Measurements from ENCODE around the gene ADGRL2.
"Not testable (repeated sequence)": the region's sequence is repeated elsewhere in the genome, so short reads cannot be mapped to it uniquely, and the experiment has no call there.

DNA sequence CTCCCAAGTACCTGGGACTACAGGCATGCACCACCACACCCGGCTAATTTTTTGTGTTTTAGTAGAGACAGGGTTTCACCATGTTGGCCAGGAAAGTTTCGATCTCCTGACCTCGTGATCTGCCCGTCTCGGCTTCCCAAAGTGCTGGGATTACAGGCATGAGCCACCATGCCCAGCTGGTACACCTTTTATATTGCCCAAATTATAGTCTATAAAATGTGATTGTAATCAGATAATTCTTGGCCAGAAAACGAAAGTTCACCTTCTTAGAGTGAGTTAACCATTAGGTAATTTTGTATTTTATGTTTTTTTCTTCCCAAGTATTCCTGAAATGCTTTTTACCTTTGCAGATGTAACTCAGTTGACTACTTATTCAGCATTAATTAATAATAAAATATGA, 85.6 kb downstream of the ADGRL2 start:
- not testable (repeated sequence) for TF ChIP-seq ZNF654 (tag by site-specific recombination; IDR thresholded peaks at IDR 0.05; ENCODE audit: low read depth); MZF1 (tag by site-specific recombination; IDR thresholded peaks at IDR 0.05; ENCODE audit: borderline replicate concordance); ZNF544 (tag by site-specific recombination; IDR thresholded peaks at IDR 0.05); ZNF169 (tag by site-specific recombination; IDR thresholded peaks at IDR 0.05); TSHZ1 (tag by site-specific recombination; IDR thresholded peaks at IDR 0.05; ENCODE audit: borderline replicate concordance); OVOL3 (tag by site-specific recombination; IDR thresholded peaks at IDR 0.05)
- TF ChIP-seq, protein P1, sequence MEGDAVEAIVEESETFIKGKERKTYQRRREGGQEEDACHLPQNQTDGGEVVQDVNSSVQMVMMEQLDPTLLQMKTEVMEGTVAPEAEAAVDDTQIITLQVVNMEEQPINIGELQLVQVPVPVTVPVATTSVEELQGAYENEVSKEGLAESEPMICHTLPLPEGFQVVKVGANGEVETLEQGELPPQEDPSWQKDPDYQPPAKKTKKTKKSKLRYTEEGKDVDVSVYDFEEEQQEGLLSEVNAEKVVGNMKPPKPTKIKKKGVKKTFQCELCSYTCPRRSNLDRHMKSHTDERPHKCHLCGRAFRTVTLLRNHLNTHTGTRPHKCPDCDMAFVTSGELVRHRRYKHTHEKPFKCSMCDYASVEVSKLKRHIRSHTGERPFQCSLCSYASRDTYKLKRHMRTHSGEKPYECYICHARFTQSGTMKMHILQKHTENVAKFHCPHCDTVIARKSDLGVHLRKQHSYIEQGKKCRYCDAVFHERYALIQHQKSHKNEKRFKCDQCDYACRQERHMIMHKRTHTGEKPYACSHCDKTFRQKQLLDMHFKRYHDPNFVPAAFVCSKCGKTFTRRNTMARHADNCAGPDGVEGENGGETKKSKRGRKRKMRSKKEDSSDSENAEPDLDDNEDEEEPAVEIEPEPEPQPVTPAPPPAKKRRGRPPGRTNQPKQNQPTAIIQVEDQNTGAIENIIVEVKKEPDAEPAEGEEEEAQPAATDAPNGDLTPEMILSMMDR (tag by site-specific recombination; IDR thresholded peaks at IDR 0.05), result not testable (repeated sequence)
